OCI-LY1 (cell line): ENCODE measurements around the gene TCN1.
"Not testable (repeated sequence)": the region's sequence is repeated elsewhere in the genome, so short reads cannot be mapped to it uniquely, and the experiment has no call there.

Experiments
- EZH2 ChIP-seq: fragments of 200-600 bp; sonication (generic), shearing (Covaris generic); IDR thresholded peaks from 2 replicates; pipeline ENCODE4 v1.8.0; 2017; ENCODE audit warnings: borderline replicate concordance, mixed run types, mild to moderate bottlenecking, antibody characterized with exemption, low read length, moderate library complexity, mixed read lengths
- TF ChIP-seq, protein P1 (sequence below): fragments of 200-600 bp; sonication (generic), shearing (Covaris generic); IDR thresholded peaks from 2 replicates; pipeline ENCODE4 v1.5.1; 2017; ENCODE audit warnings: mild to moderate bottlenecking, antibody characterized with exemption, low read length, moderate library complexity, mixed read lengths

DNA sequence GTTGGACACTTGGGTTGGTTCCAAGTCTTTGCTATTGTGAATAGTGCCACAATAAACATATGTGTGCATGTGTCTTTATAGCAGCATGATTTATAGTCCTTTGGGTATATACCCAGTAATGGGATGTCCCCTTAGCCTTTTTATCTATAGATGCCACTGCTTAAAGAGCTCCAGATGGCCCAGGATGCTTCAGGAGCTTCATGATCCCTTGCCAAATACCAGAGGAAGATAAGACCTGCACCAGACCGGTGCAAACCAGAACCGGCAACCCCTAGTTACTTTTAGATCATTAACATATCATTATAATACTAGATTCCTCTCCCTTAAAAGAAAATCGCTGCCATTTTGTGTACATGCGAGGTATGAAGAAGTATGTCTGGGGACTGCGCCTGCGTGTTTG is 17.8 kb downstream of the TCN1 start:
- TF ChIP-seq, protein P1, sequence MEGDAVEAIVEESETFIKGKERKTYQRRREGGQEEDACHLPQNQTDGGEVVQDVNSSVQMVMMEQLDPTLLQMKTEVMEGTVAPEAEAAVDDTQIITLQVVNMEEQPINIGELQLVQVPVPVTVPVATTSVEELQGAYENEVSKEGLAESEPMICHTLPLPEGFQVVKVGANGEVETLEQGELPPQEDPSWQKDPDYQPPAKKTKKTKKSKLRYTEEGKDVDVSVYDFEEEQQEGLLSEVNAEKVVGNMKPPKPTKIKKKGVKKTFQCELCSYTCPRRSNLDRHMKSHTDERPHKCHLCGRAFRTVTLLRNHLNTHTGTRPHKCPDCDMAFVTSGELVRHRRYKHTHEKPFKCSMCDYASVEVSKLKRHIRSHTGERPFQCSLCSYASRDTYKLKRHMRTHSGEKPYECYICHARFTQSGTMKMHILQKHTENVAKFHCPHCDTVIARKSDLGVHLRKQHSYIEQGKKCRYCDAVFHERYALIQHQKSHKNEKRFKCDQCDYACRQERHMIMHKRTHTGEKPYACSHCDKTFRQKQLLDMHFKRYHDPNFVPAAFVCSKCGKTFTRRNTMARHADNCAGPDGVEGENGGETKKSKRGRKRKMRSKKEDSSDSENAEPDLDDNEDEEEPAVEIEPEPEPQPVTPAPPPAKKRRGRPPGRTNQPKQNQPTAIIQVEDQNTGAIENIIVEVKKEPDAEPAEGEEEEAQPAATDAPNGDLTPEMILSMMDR, result not testable (repeated sequence)
- not testable (repeated sequence) for TF ChIP-seq EZH2
